ENCODE measurements around the gene COL6A1. TPM values are rescaled to one million over a fixed set of nuclear protein-coding genes. Genes with fewer than 3 reads are reported as not detected.

The COL6A1 gene
- polyA plus RNA-seq, 1 of the 3 experiments (the other 2 are of a cell fraction): 107 TPM

DNA sequence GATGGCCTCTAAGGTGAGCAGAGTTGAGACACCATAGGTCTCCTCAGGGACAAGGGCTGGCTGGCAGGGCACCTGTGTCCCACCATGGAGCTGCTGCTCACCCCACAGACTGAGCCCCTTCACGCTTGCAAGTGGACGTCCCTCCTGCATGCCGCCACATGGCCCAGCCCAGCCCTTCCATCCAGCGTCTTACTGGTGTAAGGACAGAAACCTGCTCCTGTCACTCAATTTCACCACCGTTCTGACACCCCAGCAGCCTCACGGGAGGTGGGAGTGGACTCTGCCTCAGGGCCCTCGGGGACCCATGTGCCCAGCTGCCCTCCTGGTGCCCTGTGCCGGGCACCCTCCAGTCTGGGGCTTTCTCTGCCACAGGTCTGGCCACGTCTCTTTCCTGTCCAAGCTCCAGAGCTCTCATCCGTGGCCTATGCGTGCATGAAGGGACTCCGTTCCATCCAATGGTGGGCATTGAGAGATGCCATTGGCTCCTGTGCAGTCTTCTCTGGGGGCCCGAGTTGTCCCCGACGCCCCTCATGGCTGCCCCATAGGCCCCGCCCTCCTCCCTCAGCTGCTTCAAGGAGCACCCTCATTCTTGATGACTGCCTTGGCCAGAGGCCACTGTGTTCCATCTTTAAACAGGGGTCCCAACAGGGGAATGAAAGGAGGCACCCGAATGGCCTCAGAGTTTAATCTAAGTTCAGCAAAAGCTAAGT lies 42.6 kb upstream of the COL6A1 start:
- H3K27ac ChIP-seq (ENCODE audit: low read depth in 2 of 2, low read length in 1 of 2): no peak overlapping the region
- H3K4me2 ChIP-seq: no peak overlapping the region
- no peaks in the 10 kb centered on the region for H3K9me2 ChIP-seq
- peak; percentile 12 for DNase-seq
- no peaks in the 10 kb centered on the region for H3K79me2 ChIP-seq (ENCODE audit: insufficient read depth)
- 0 out of 2 replicates have a peak, but pooled peaks cover 5% of the 10 kb centered on the region for H3K9me3 ChIP-seq
- no peak for TF ChIP-seq RCOR1 (IDR thresholded peaks at IDR 0.05; ENCODE audit: low read length)
- TF ChIP-seq TEAD4 (IDR thresholded peaks at IDR 0.05; ENCODE audit: borderline replicate concordance, insufficient read depth): no peak
- TF ChIP-seq POLR2AphosphoS5 (IDR thresholded peaks at IDR 0.05; ENCODE audit: low read depth, low read length): no peak
- TF ChIP-seq EP300 (IDR thresholded peaks at IDR 0.05; ENCODE audit: borderline replicate concordance in 1 of 2, low read depth in 1 of 2, low read length in 1 of 2): no peak
- no peak for TF ChIP-seq FOXJ3 (CRISPR knock-in tag; IDR thresholded peaks at IDR 0.05)
- TF ChIP-seq NFIC (IDR thresholded peaks at IDR 0.05; ENCODE audit: borderline replicate concordance): no peak
- TF ChIP-seq SIN3A (IDR thresholded peaks at IDR 0.05; ENCODE audit: borderline replicate concordance, low read depth, low read length): no peak
- no peaks in the 10 kb centered on the region for H3K36me3 ChIP-seq (replicated peaks in 1 of 2; ENCODE audit: control insufficient read depth in 1 of 2, insufficient read depth in 2 of 2, low read length in 1 of 2)
- H4K20me1 ChIP-seq (ENCODE audit: insufficient read depth): no peaks in the 10 kb centered on the region
- H3K4me1 ChIP-seq (ENCODE audit: control insufficient read depth in 1 of 2, insufficient read depth in 2 of 2, low read depth in 1 of 2, low read length in 1 of 2): no peaks in the 10 kb centered on the region
- POLR2A ChIA-PET: no interaction called here
- H3K9ac ChIP-seq: no peak overlapping the region
- CTCF ChIA-PET: interaction anchor here (2.1 kb wide), 1 partner anchor 31 kb away, joined by 6 read pairs; no protein-coding TSS in a partner anchor
- H2AFZ ChIP-seq (ENCODE audit: low read depth): no peak overlapping the region
- WGBS (ENCODE audit: low lambda C conversion rate): 86% methylated on average over 10 of the region's 17 CpGs
- no peak overlapping the region for H3K4me3 ChIP-seq (ENCODE audit: low read depth in 2 of 2, low read length in 1 of 2)
- H3K27me3 ChIP-seq (ENCODE audit: insufficient read depth): no peaks in the 10 kb centered on the region
- H3F3A ChIP-seq (replicated peaks; ENCODE audit: insufficient read depth): no peaks in the 10 kb centered on the region

DNA sequence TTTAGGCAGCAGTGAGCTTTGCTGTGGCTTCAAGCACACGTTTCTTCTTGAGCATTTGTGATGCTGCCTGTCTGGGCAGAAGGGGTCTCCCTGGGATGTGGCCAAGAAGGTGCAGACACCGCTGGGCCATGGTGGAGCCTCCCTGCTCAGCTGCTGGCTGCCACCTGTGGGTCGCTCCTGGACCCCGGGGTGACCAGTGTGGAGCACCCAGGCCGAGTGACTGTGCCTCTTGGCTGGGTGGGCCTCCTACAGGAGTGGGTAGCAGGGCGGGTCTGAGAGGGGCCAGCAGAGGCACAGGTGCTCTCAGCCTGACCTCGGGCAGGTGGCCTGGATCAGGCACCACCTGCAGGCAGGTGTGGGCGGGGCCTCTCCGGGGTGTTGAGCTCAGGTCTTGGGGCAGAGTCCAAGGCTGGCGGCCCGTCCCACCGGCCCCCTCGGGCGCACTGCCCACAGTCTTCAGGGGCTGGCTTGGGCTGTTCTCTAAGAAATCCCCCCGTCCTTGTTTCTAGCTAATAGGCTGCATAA lies 42.0 kb upstream of the COL6A1 start:
- Histone ChIP-seq H2AFZ (ENCODE audit: low read depth) (no peak overlapping the region), H4K20me1 (ENCODE audit: insufficient read depth) (no peaks in the 10 kb centered on the region), H3K4me2 (no peak overlapping the region), H3K9me3 (0 out of 2 replicates have a peak, but pooled peaks cover 5% of the 10 kb centered on the region), H3K36me3 (replicated peaks in 1 of 2; ENCODE audit: control insufficient read depth in 1 of 2, insufficient read depth in 2 of 2, low read length in 1 of 2) (no peaks in the 10 kb centered on the region), H3K27ac (ENCODE audit: low read depth in 2 of 2, low read length in 1 of 2) (no peak overlapping the region), H3K4me1 (ENCODE audit: control insufficient read depth in 1 of 2, insufficient read depth in 2 of 2, low read depth in 1 of 2, low read length in 1 of 2) (no peaks in the 10 kb centered on the region), H3K79me2 (ENCODE audit: insufficient read depth) (no peaks in the 10 kb centered on the region), H3K27me3 (ENCODE audit: insufficient read depth) (no peaks in the 10 kb centered on the region), H3K9me2 (no peaks in the 10 kb centered on the region), H3F3A (replicated peaks; ENCODE audit: insufficient read depth) (no peaks in the 10 kb centered on the region), H3K9ac (no peak overlapping the region), H3K4me3 (ENCODE audit: low read depth in 2 of 2, low read length in 1 of 2) (no peak overlapping the region)
- DNase-seq: peak; percentile 15
- ChIA-PET POLR2A (no interaction called here), CTCF (interaction anchor here (2.1 kb wide), 1 partner anchor 31 kb away, joined by 6 read pairs; no protein-coding TSS in a partner anchor)
- WGBS (ENCODE audit: low lambda C conversion rate): 59% methylated on average over 2 of the region's 15 CpGs
- no peak for TF ChIP-seq EZH2phosphoT487 (IDR thresholded peaks at IDR 0.05; ENCODE audit: borderline replicate concordance, low read depth)
- no peak for TF ChIP-seq RFX5 (IDR thresholded peaks at IDR 0.05; ENCODE audit: low read length)
- no peak for TF ChIP-seq RCOR1 (IDR thresholded peaks at IDR 0.05; ENCODE audit: low read length)
- TF ChIP-seq MEF2A (IDR thresholded peaks at IDR 0.05; ENCODE audit: borderline replicate concordance, low read depth): no peak
- TF ChIP-seq, protein P1, sequence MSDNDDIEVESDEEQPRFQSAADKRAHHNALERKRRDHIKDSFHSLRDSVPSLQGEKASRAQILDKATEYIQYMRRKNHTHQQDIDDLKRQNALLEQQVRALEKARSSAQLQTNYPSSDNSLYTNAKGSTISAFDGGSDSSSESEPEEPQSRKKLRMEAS (IDR thresholded peaks at IDR 0.05; ENCODE audit: low read depth): no peak
- no peak for TF ChIP-seq RAD21 (IDR thresholded peaks at IDR 0.05; ENCODE audit: low read length)
- TF ChIP-seq RXRA (IDR thresholded peaks at IDR 0.05; ENCODE audit: borderline replicate concordance, low read depth): no peak
- TF ChIP-seq, protein P2, sequence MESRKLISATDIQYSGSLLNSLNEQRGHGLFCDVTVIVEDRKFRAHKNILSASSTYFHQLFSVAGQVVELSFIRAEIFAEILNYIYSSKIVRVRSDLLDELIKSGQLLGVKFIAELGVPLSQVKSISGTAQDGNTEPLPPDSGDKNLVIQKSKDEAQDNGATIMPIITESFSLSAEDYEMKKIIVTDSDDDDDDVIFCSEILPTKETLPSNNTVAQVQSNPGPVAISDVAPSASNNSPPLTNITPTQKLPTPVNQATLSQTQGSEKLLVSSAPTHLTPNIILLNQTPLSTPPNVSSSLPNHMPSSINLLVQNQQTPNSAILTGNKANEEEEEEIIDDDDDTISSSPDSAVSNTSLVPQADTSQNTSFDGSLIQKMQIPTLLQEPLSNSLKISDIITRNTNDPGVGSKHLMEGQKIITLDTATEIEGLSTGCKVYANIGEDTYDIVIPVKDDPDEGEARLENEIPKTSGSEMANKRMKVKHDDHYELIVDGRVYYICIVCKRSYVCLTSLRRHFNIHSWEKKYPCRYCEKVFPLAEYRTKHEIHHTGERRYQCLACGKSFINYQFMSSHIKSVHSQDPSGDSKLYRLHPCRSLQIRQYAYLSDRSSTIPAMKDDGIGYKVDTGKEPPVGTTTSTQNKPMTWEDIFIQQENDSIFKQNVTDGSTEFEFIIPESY (IDR thresholded peaks at IDR 0.05; ENCODE audit: borderline replicate concordance, low read depth): no peak
- TF ChIP-seq NRF1 (IDR thresholded peaks at IDR 0.05; ENCODE audit: low read depth, low read length): no peak
- TF ChIP-seq GATA2 (CRISPR knock-in tag; IDR thresholded peaks at IDR 0.05): no peak
- no peak for TF ChIP-seq POLR2AphosphoS5 (IDR thresholded peaks at IDR 0.05; ENCODE audit: low read depth, low read length)
- no peak for TF ChIP-seq TAF1 (IDR thresholded peaks at IDR 0.05; ENCODE audit: borderline replicate concordance, low read depth, low read length)
- TF ChIP-seq FOXM1 (IDR thresholded peaks at IDR 0.05; ENCODE audit: low read depth): no peak
- no peak for TF ChIP-seq CHD2 (IDR thresholded peaks at IDR 0.05; ENCODE audit: low read length, partially characterized antibody)
- no peak for TF ChIP-seq NFIC (IDR thresholded peaks at IDR 0.05; ENCODE audit: borderline replicate concordance)
- TF ChIP-seq FOXJ3 (CRISPR knock-in tag; IDR thresholded peaks at IDR 0.05): no peak
- TF ChIP-seq SMC3 (IDR thresholded peaks at IDR 0.05; ENCODE audit: low read depth, low read length): no peak
